ENCODE measurements around the gene TSPAN9. TPM values are rescaled to one million over a fixed set of nuclear protein-coding genes. Genes with fewer than 3 reads are reported as not detected.

TSPAN9 gene
- total and polyA plus RNA-seq, 9 of the 15 experiments (the other 6 are each of a cell fraction or from before 2014, with no cell fraction given) = 0.23 to 2.1 (median 0.60) TPM; not detected in 2

DNA sequence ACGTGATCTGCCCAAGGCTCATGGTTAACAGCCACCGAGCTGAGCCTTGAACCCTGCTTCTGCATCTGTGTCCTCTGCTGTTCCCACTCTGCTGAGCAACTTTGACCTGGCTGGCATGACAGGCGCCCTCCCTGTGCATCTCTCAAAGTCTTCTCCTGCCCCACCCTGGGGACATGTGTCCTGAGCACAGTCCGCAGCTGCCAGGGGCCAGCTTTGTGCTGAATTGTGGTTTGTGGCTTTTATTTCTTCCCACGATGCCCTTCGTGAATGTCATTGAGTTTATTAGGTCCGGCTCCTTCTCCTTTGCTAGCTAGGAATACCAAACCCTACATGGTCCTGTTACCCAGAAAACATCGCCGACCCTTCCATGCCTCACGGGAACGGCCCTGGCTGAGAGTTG is 161.0 kb downstream of the TSPAN9 start:
- ChIA-PET CTCF (ENCODE audit: low intra/inter-chr PET ratio) (no interaction called here), POLR2A (no interaction called here)
- in situ Hi-C loops (cut with MboI) = no loop called here
- FAIRE-seq (no peak), DNase-seq (ENCODE audit: extremely low read depth in 1 of 4, low spot score in 3 of 4) (no peak), ATAC-seq (no peak)
- Histone ChIP-seq H3K36me3 (ENCODE audit: control insufficient read depth, insufficient read depth, low read length) (no peaks in the 10 kb centered on the region), H3K9ac (ENCODE audit: insufficient read depth in 1 of 2, low read depth in 2 of 2, low read length in 2 of 2) (no peak overlapping the region), H3K9me3 (replicated peaks; ENCODE audit: control insufficient read depth, insufficient read depth, low read depth, low read length) (no peaks in the 10 kb centered on the region), H3K4me3 (no peak overlapping the region), H3K4me1 (replicated peaks in 1 of 2; ENCODE audit: control insufficient read depth in 2 of 2, insufficient read depth in 2 of 2, low read length in 2 of 2) (no peaks in the 10 kb centered on the region), H3K27ac (ENCODE audit: extremely low read depth, low read depth, low read length) (no peak overlapping the region), H3K27me3 (ENCODE audit: control insufficient read depth in 2 of 2, insufficient read depth in 2 of 2, low read length in 2 of 2) (peaks cover 2 to 40% of the 10 kb centered on the region in 2 experiments; a peak in 4 of 5 replicates), H4K20me1 (replicated peaks; ENCODE audit: control insufficient read depth, insufficient read depth, low read length) (0 out of 2 replicates have a peak, but pooled peaks cover 2% of the 10 kb centered on the region), H3K4me2 (ENCODE audit: insufficient read depth, low read length) (no peak overlapping the region), H2AFZ (ENCODE audit: low read depth, low read length) (no peak overlapping the region), H3K79me2 (ENCODE audit: control insufficient read depth, insufficient read depth, low read length) (no peaks in the 10 kb centered on the region), H3K9me1 (ENCODE audit: control insufficient read depth, insufficient read depth, low read length) (no peaks in the 10 kb centered on the region)
- intact Hi-C loops (cut with micrococcal nuclease) = no loop called here
- TF ChIP-seq ZNF780A (CRISPR knock-in tag; IDR thresholded peaks at IDR 0.05) (no peak), RBM25 (IDR thresholded peaks at IDR 0.05; ENCODE audit: low read depth, low read length, severe bottlenecking) (no peak), DMBX1 (CRISPR knock-in tag; IDR thresholded peaks at IDR 0.05; ENCODE audit: borderline replicate concordance) (no peak), HMG20B (CRISPR knock-in tag; IDR thresholded peaks at IDR 0.05) (no peak), SMARCB1 (IDR thresholded peaks at IDR 0.05; ENCODE audit: insufficient read length, low read depth) (no peak), HNRNPL (IDR thresholded peaks at IDR 0.05; ENCODE audit: low read depth, low read length) (no peak), XRCC5 (IDR thresholded peaks at IDR 0.05; ENCODE audit: low read depth, low read length) (no peak), ZFPM2 (CRISPR knock-in tag; IDR thresholded peaks at IDR 0.05) (no peak), RBFOX2 (IDR thresholded peaks at IDR 0.05; ENCODE audit: low read depth, low read length) (no peak), CC2D1A (IDR thresholded peaks at IDR 0.05) (no peak), SP2 (IDR thresholded peaks at IDR 0.05; ENCODE audit: extremely low read depth, low read depth, low read length, poor library complexity, severe bottlenecking) (no peak), ZBED1 (IDR thresholded peaks at IDR 0.05) (no peak), KLF13 (tag; IDR thresholded peaks at IDR 0.05; ENCODE audit: borderline replicate concordance, low read depth) (no peak)
- TF ChIP-seq, protein P1, sequence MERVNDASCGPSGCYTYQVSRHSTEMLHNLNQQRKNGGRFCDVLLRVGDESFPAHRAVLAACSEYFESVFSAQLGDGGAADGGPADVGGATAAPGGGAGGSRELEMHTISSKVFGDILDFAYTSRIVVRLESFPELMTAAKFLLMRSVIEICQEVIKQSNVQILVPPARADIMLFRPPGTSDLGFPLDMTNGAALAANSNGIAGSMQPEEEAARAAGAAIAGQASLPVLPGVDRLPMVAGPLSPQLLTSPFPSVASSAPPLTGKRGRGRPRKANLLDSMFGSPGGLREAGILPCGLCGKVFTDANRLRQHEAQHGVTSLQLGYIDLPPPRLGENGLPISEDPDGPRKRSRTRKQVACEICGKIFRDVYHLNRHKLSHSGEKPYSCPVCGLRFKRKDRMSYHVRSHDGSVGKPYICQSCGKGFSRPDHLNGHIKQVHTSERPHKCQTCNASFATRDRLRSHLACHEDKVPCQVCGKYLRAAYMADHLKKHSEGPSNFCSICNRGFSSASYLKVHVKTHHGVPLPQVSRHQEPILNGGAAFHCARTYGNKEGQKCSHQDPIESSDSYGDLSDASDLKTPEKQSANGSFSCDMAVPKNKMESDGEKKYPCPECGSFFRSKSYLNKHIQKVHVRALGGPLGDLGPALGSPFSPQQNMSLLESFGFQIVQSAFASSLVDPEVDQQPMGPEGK (CRISPR knock-in tag; IDR thresholded peaks at IDR 0.05; ENCODE audit: borderline replicate concordance) = no peak
- no TSS peak for BruUV-seq (replicated peaks)
- WGBS (ENCODE audit: insufficient coverage, low coverage, missing lambda C conversion rate) = 0% methylated on average over 11 of the region's 11 CpGs

All from K562 (cell line).